RWPE2 (cell line): ENCODE measurements around the gene ADGRB2.

Source experiments
- ATAC-seq: fragments of 200-7000 bp; cut with Tn5 transposase; 3 replicates; pipeline ENCODE4 v1.9.1; 2021; ENCODE audit warnings: low read depth
- DNase-seq: peaks from one replicate; pipeline ENCODE4 v3.0.0-alpha.2; 2020; ENCODE audit warnings: low spot score
- H3K27ac ChIP-seq: fragments of 450-650 bp; 2 replicates; pipeline ENCODE4 v1.5.1; 2017; ENCODE audit warnings: mild to moderate bottlenecking; ENCODE audit not compliant: poor library complexity, severe bottlenecking
- H3K27me3 ChIP-seq: fragments of 250-450 bp; sonication (Bioruptor Pico); 2 replicates; pipeline ENCODE4 v1.5.1; 2021; ENCODE audit warnings: mild to moderate bottlenecking, moderate library complexity; ENCODE audit not compliant: insufficient read depth, poor library complexity, severe bottlenecking
- H3K36me3 ChIP-seq: fragments of 250-450 bp; sonication (Bioruptor Pico); 2 replicates; pipeline ENCODE4 v1.5.1; 2020; ENCODE audit warnings: low read depth, mild to moderate bottlenecking, moderate library complexity
- H3K4me1 ChIP-seq: fragments of 250-450 bp; sonication (Bioruptor Pico); 2 replicates; pipeline ENCODE4 v1.5.1; 2021; ENCODE audit warnings: mild to moderate bottlenecking, moderate library complexity; ENCODE audit not compliant: insufficient read depth, poor library complexity, severe bottlenecking
- H3K4me3 ChIP-seq: fragments of 250-450 bp; sonication (Bioruptor Pico); 2 replicates; pipeline ENCODE4 v1.5.1; 2021; ENCODE audit warnings: mild to moderate bottlenecking, moderate library complexity; ENCODE audit not compliant: severe bottlenecking
- H3K9me3 ChIP-seq: fragments of 250-450 bp; sonication (Bioruptor Pico); 2 replicates; pipeline ENCODE4 v1.5.1; 2021; ENCODE audit warnings: mild to moderate bottlenecking, moderate library complexity; ENCODE audit not compliant: severe bottlenecking
- CTCF ChIP-seq: fragments of 450-650 bp; IDR thresholded peaks from one replicate; pipeline ENCODE4 v1.5.1; 2017; ENCODE audit warnings: mild to moderate bottlenecking, moderate library complexity; ENCODE audit not compliant: poor library complexity, severe bottlenecking

ADGRB2 gene

GRCh38 chr1:31764312-31765040, at the start of gene ADGRB2:
Gene ADGRB2 (minus strand): TSS chr1:31764340. CDS start chr1:31757221, 7,119 bp downstream.
- ATAC-seq (no peak), DNase-seq (no peak)
- Histone ChIP-seq H3K4me1 (peaks cover 12% of the 10 kb centered on the region), H3K27me3 (peaks cover 4% of the 10 kb centered on the region), H3K9me3 (no peaks in the 10 kb centered on the region), H3K27ac (no peak within 1 kb of the TSS), H3K36me3 (no peaks in the 10 kb centered on the region), H3K4me3 (peak within 1 kb of the TSS; percentile 40)
- TF ChIP-seq CTCF, result peak; percentile 31

GRCh38 chr1:31812158-31812829, 48.2 kb upstream of the ADGRB2 start:
- Histone ChIP-seq H3K27me3 (no peaks in the 10 kb centered on the region), H3K4me3 (no peak overlapping the region), H3K4me1 (no peaks in the 10 kb centered on the region), H3K9me3 (no peaks in the 10 kb centered on the region), H3K36me3 (no peaks in the 10 kb centered on the region), H3K27ac (no peak overlapping the region)
- DNase-seq (no peak), ATAC-seq (no peak)
- TF ChIP-seq CTCF, result no peak

- Histone ChIP-seq H3K27me3 (no peaks in the 10 kb centered on the region), H3K36me3 (no peaks in the 10 kb centered on the region), H3K9me3 (no peaks in the 10 kb centered on the region), H3K4me1 (no peaks in the 10 kb centered on the region), H3K4me3 (no peak overlapping the region), H3K27ac (no peak overlapping the region)
- ATAC-seq (no peak), DNase-seq (no peak)
- no peak for TF ChIP-seq CTCF
Observed at GRCh38 chr1:31811605-31812004, 47.5 kb upstream of the ADGRB2 start.

- no peaks in the 10 kb centered on the region for H3K36me3 ChIP-seq
Observed at GRCh38 chr1:31809698-31810097, 45.6 kb upstream of the ADGRB2 start.

More at GRCh38 chr1:31809698-31810097, 45.6 kb upstream of the ADGRB2 start:
- DNase-seq (no peak), ATAC-seq (no peak)
- no peak for TF ChIP-seq CTCF
- no peak overlapping the region for H3K27ac ChIP-seq
- H3K4me1 ChIP-seq, result no peaks in the 10 kb centered on the region
- H3K4me3 ChIP-seq, result no peak overlapping the region
- H3K27me3 ChIP-seq, result no peaks in the 10 kb centered on the region
- no peaks in the 10 kb centered on the region for H3K9me3 ChIP-seq
